HepG2 (cell line): ENCODE results near the gene MAP2K2. TPM values are rescaled to one million over a fixed set of nuclear protein-coding genes. Genes with fewer than 3 reads are reported as not detected.

ENCODE experiments used
- AGO2 ChIP-seq: fragments of 200-400 bp; formaldehyde crosslinking; optimal IDR thresholded peaks from 2 replicates; pipeline ENCODE3; 2017; ENCODE audit warnings: mild to moderate bottlenecking, low read depth, low read length, moderate library complexity
- ARNTL ChIP-seq: sonication (generic); formaldehyde crosslinking; IDR thresholded peaks from 2 replicates; pipeline ENCODE4 v1.4.0; 2020; ENCODE audit warnings: mild to moderate bottlenecking, missing genetic modification reagents
- BCLAF1 ChIP-seq: fragments of 450-650 bp; IDR thresholded peaks from 2 replicates; pipeline ENCODE4 v1.6.1; 2017; ENCODE audit warnings: mild to moderate bottlenecking
- ESRRA ChIP-seq: sonication (generic); formaldehyde crosslinking; IDR thresholded peaks from 2 replicates; pipeline ENCODE4 v1.5.1; 2020; ENCODE audit warnings: mild to moderate bottlenecking, low read depth, missing genetic modification reagents
- ISX ChIP-seq: sonication (generic); formaldehyde crosslinking; conservative IDR thresholded peaks from 2 replicates; pipeline ENCODE4 v1.5.0; 2020; ENCODE audit warnings: missing genetic modification reagents
- MAFF ChIP-seq: IDR thresholded peaks from 2 replicates; pipeline ENCODE4 v1.6.1; 2011; ENCODE audit warnings: low read depth, low read length, improper control_type of control experiment
- MYNN ChIP-seq: sonication (generic); formaldehyde crosslinking; IDR thresholded peaks from 2 replicates; pipeline ENCODE4 v1.4.0; 2020; ENCODE audit warnings: mild to moderate bottlenecking, low read depth, missing genetic modification reagents
- NCOA1 ChIP-seq: sonication (generic); formaldehyde crosslinking; IDR thresholded peaks from 2 replicates; pipeline ENCODE4 v1.9.0; 2021; ENCODE audit warnings: missing genetic modification reagents
- NR3C1 ChIP-seq: sonication (generic); formaldehyde crosslinking; IDR thresholded peaks from 2 replicates; pipeline ENCODE4 v1.4.0; 2020; ENCODE audit warnings: missing genetic modification reagents
- POLR2AphosphoS2 ChIP-seq: IDR thresholded peaks from 2 replicates; pipeline ENCODE4 v1.6.1; 2011; ENCODE audit warnings: low read depth, low read length, improper control_type of control experiment
- TCF12 ChIP-seq, 2 experiments: fragments of 450-650 bp in 1 of 2; sonication (generic) in 1 of 2; formaldehyde crosslinking in 1 of 2; IDR thresholded peaks; 2 replicates each; pipeline versions ENCODE4 v1.6.1 to v1.8.0; 2017 to 2022; ENCODE audit warnings: antibody characterized with exemption in 1 of 2, mild to moderate bottlenecking in 1 of 2, missing genetic modification reagents in 1 of 2, moderate library complexity in 1 of 2
- THAP9 ChIP-seq: sonication (generic); formaldehyde crosslinking; IDR thresholded peaks from 2 replicates; pipeline ENCODE4; 2020; ENCODE audit warnings: missing genetic modification reagents, mild to moderate bottlenecking, borderline replicate concordance
- ZBTB43 ChIP-seq: sonication (generic); formaldehyde crosslinking; conservative IDR thresholded peaks from 2 replicates; pipeline ENCODE4 v1.4.0; 2020; ENCODE audit warnings: missing genetic modification reagents
- ZNF280D ChIP-seq: sonication (generic); formaldehyde crosslinking; IDR thresholded peaks from 2 replicates; pipeline ENCODE4 v1.5.1; 2020; ENCODE audit warnings: mild to moderate bottlenecking, missing genetic modification reagents
- ZNF562 ChIP-seq: sonication (generic); formaldehyde crosslinking; IDR thresholded peaks from 2 replicates; pipeline ENCODE4 v1.8.0; 2022; ENCODE audit warnings: missing genetic modification reagents, borderline replicate concordance
- ZNF589 ChIP-seq: sonication (generic); formaldehyde crosslinking; conservative IDR thresholded peaks from 2 replicates; pipeline ENCODE4 v1.8.0; 2022; ENCODE audit warnings: mild to moderate bottlenecking, moderate library complexity, missing genetic modification reagents
- polyA plus RNA-seq, 8 experiments: library from polyadenylated mRNA; depleted of rRNA in 3 of 8; stranded (reverse) in 7 of 8; unstranded in 1 of 8; fragments of >200 nt; fragmentation: Illumina TruSeq in 4 of 8; extraction: Trizol in 4 of 8; gene quantifications; 2 replicates each; pipeline versions ENCODE4 v1.2.1 to v1.2.3, GENCODE V29; 2011 to 2016; ENCODE audit warnings: low read depth in 4 of 8, missing spikeins in 1 of 8, mixed read lengths in 1 of 8; ENCODE audit not compliant: insufficient read depth in 1 of 8
- total RNA-seq, 5 experiments: library from RNA; depleted of rRNA; stranded (reverse); fragments of >200 nt; fragmentation: Illumina TruSeq; extraction: Trizol; gene quantifications; 2 replicates each; pipeline ENCODE4 v1.2.3, GENCODE V29; 2016; ENCODE audit warnings: low read depth in 1 of 5

The MAP2K2 gene
- total and polyA plus RNA-seq, 2 of the 13 experiments (the other 11 are each of a cell fraction or from before 2014, with no cell fraction given) = 70.3 to 80.9 TPM

GRCh38 chr19:4052114-4052992 lies 71.6 kb downstream of the MAP2K2 start (continued):
- TF ChIP-seq ZNF589 (CRISPR knock-in tag) = no peak
- peak; percentile 70; the same call in 1 of the 2 replicates for TF ChIP-seq ARNTL
- TF ChIP-seq POLR2AphosphoS2 = no peak
- TF ChIP-seq NR3C1 (CRISPR knock-in tag) = no peak
- TF ChIP-seq BCLAF1 = no peak
- peak; percentile 65; the same call in 1 of the 2 replicates for TF ChIP-seq THAP9 (CRISPR knock-in tag)
- TF ChIP-seq ZBTB43 (CRISPR knock-in tag) = peak; percentile 46; the same call in 1 of the 2 replicates
- peak; percentile 86; the same call in 1 of the 2 replicates for TF ChIP-seq ESRRA (CRISPR knock-in tag)
- TF ChIP-seq ZNF280D (CRISPR knock-in tag) = peak; percentile 98; the same call in 1 of the 2 replicates
- no peak for TF ChIP-seq TCF12 (IDR thresholded peaks at IDR 0.05)
- peak; percentile 26; the same call in 1 of the 2 replicates for TF ChIP-seq TCF12 (CRISPR knock-in tag; IDR thresholded peaks at IDR 0.05)
- TF ChIP-seq NCOA1 = 0 out of 2 replicates have a peak, but pooled peaks have one; percentile 33
- TF ChIP-seq AGO2 = peak; percentile 8
- no peak for TF ChIP-seq ISX (CRISPR knock-in tag)
- TF ChIP-seq MYNN (CRISPR knock-in tag) = no peak
- no peak for TF ChIP-seq ZNF562 (CRISPR knock-in tag)
- no peak for TF ChIP-seq MAFF
